Measurements from ENCODE around the gene NRSN2.
A peak's percentile ranks its signal among the peaks of the same experiment; 100 is the strongest.

Gene NRSN2

GRCh38 chr20:401682-402495, 55.0 kb downstream of the NRSN2 start:
- Histone ChIP-seq H2AK5ac (ENCODE audit: low read length) (no peak overlapping the region), H3K4me1 (ENCODE audit: control insufficient read depth in 1 of 2, insufficient read depth in 2 of 2, low read length in 2 of 2) (peaks cover 0 to under 1% of the 10 kb centered on the region in 2 experiments), H3K79me2 (ENCODE audit: control insufficient read depth, insufficient read depth, low read length, poor library complexity) (no peaks in the 10 kb centered on the region), H3K27ac (ENCODE audit: low read depth, low read length) (no peak overlapping the region), H4K8ac (ENCODE audit: low read depth, low read length) (no peak overlapping the region), H3K27me3 (ENCODE audit: insufficient read depth, low read length) (no peaks in the 10 kb centered on the region), H3K36me3 (ENCODE audit: control insufficient read depth in 1 of 2, insufficient read depth in 2 of 2, low read length in 2 of 2) (peaks cover 1 to 2% of the 10 kb centered on the region in 2 experiments), H3K4me2 (ENCODE audit: low read length) (no peak overlapping the region), H4K91ac (ENCODE audit: low read depth, low read length) (no peak overlapping the region), H2BK12ac (ENCODE audit: low read length) (no peak overlapping the region), H3K4ac (ENCODE audit: low read depth, low read length) (no peak overlapping the region), H3K14ac (ENCODE audit: low read length) (no peak overlapping the region), H2BK120ac (ENCODE audit: insufficient read depth, low read length, poor library complexity) (no peak overlapping the region), H3K4me3 (ENCODE audit: low read depth, low read length) (no peak overlapping the region), H4K12ac (ENCODE audit: low read depth, low read length) (no peak overlapping the region), H3K79me1 (ENCODE audit: low read length) (no peaks in the 10 kb centered on the region), H2BK5ac (ENCODE audit: low read depth, low read length, poor library complexity) (no peak overlapping the region), H3K23ac (ENCODE audit: low read length) (no peak overlapping the region), H3K9ac (ENCODE audit: low read length) (no peak overlapping the region), H2AFZ (ENCODE audit: insufficient read depth, low read length, poor library complexity) (no peak overlapping the region), H3K18ac (ENCODE audit: low read length) (no peak overlapping the region), H3K9me3 (ENCODE audit: insufficient read depth, low read depth, low read length) (no peaks in the 10 kb centered on the region)
- no CpG with 5 or more reads among the region's 9 CpGs for WGBS (ENCODE audit: extremely low coverage, insufficient coverage, insufficient read length)
- DNase-seq: peak; percentile 31 to 54

- Histone ChIP-seq H2BK120ac (ENCODE audit: insufficient read depth, low read length, poor library complexity) (no peak overlapping the region), H4K12ac (ENCODE audit: low read depth, low read length) (no peak overlapping the region), H3K14ac (ENCODE audit: low read length) (no peak overlapping the region), H4K91ac (ENCODE audit: low read depth, low read length) (no peak overlapping the region), H2AFZ (ENCODE audit: insufficient read depth, low read length, poor library complexity) (no peak overlapping the region), H3K23ac (ENCODE audit: low read length) (no peak overlapping the region), H3K27ac (ENCODE audit: low read depth, low read length) (no peak overlapping the region), H3K18ac (ENCODE audit: low read length) (no peak overlapping the region), H3K79me2 (ENCODE audit: control insufficient read depth, insufficient read depth, low read length, poor library complexity) (no peaks in the 10 kb centered on the region), H3K36me3 (ENCODE audit: control insufficient read depth in 1 of 2, insufficient read depth in 2 of 2, low read length in 2 of 2) (no peaks in the 10 kb centered on the region), H2BK12ac (ENCODE audit: low read length) (no peak overlapping the region), H3K4me1 (ENCODE audit: control insufficient read depth in 1 of 2, insufficient read depth in 2 of 2, low read length in 2 of 2) (peaks cover 3 to 6% of the 10 kb centered on the region in 2 experiments), H2AK5ac (ENCODE audit: low read length) (no peak overlapping the region), H3K9me3 (ENCODE audit: insufficient read depth, low read depth, low read length) (no peaks in the 10 kb centered on the region), H3K9ac (ENCODE audit: low read length) (no peak overlapping the region), H3K79me1 (ENCODE audit: low read length) (peaks cover 1% of the 10 kb centered on the region), H3K27me3 (ENCODE audit: insufficient read depth, low read length) (no peaks in the 10 kb centered on the region), H4K8ac (ENCODE audit: low read depth, low read length) (no peak overlapping the region), H3K4ac (ENCODE audit: low read depth, low read length) (no peak overlapping the region), H3K4me2 (ENCODE audit: low read length) (no peak overlapping the region), H2BK5ac (ENCODE audit: low read depth, low read length, poor library complexity) (no peak overlapping the region), H3K4me3 (ENCODE audit: low read depth, low read length) (no peak overlapping the region)
- DNase-seq: no peak
- WGBS (ENCODE audit: extremely low coverage, insufficient coverage, insufficient read length): no CpG with 5 or more reads among the region's 2 CpGs
Observed at GRCh38 chr20:402496-402885, 55.6 kb downstream of the NRSN2 start.

DNA sequence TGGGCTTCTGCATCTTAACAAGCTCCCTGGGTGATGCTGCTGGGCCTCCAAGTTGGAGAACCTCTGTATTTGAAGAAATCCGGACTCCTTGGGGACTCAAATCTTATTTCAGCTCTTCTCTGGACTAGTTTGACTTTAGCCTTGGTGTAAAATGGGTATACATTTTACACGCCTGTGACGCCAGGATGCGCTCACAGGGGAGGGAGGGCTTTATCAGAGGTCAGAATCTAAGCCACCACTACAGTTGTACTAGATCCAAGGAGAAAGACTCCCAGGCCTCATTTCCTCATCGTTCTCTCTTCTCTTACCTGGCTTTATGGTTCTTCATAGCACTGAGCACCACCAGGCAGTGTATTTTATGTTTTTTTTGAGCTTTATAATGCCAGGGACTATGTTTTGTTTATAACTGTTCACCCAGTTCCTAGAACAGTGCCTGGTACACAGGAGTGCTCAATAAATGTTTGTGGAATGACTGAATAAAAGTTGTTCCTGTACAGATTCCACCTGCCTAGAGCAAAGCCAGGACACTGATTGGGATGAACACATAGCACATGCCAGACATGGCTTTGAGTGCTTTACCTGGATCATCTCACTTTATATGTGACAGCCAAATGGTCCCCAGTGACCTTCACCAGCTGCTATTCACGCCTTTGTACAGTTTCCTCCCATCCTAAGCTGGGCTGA, 56.1 kb downstream of the NRSN2 start:
- no peak overlapping the region for H3K4me2 ChIP-seq (ENCODE audit: low read length)
- no peak overlapping the region for H2BK12ac ChIP-seq (ENCODE audit: low read length)
- no peak overlapping the region for H4K12ac ChIP-seq (ENCODE audit: low read depth, low read length)
- no peak for DNase-seq
- WGBS (ENCODE audit: extremely low coverage, insufficient coverage, insufficient read length): no CpG with 5 or more reads among the region's 6 CpGs
- no peaks in the 10 kb centered on the region for H3K36me3 ChIP-seq (ENCODE audit: control insufficient read depth in 1 of 2, insufficient read depth in 2 of 2, low read length in 2 of 2)
- H3K4me3 ChIP-seq (ENCODE audit: low read depth, low read length): no peak overlapping the region
- H3K27ac ChIP-seq (ENCODE audit: low read depth, low read length): no peak overlapping the region
- no peak overlapping the region for H4K8ac ChIP-seq (ENCODE audit: low read depth, low read length)
- H3K4me1 ChIP-seq (ENCODE audit: control insufficient read depth in 1 of 2, insufficient read depth in 2 of 2, low read length in 2 of 2): peaks cover 3 to 6% of the 10 kb centered on the region in 2 experiments
- H2BK120ac ChIP-seq (ENCODE audit: insufficient read depth, low read length, poor library complexity): no peak overlapping the region
- H3K4ac ChIP-seq (ENCODE audit: low read depth, low read length): no peak overlapping the region
- H3K79me1 ChIP-seq (ENCODE audit: low read length): peaks cover 4% of the 10 kb centered on the region
- peaks cover 1% of the 10 kb centered on the region for H3K79me2 ChIP-seq (ENCODE audit: control insufficient read depth, insufficient read depth, low read length, poor library complexity)
- no peak overlapping the region for H4K91ac ChIP-seq (ENCODE audit: low read depth, low read length)
- H3K23ac ChIP-seq (ENCODE audit: low read length): no peak overlapping the region
- no peak overlapping the region for H3K18ac ChIP-seq (ENCODE audit: low read length)
- H3K27me3 ChIP-seq (ENCODE audit: insufficient read depth, low read length): no peaks in the 10 kb centered on the region
- no peaks in the 10 kb centered on the region for H3K9me3 ChIP-seq (ENCODE audit: insufficient read depth, low read depth, low read length)
- no peak overlapping the region for H2BK5ac ChIP-seq (ENCODE audit: low read depth, low read length, poor library complexity)
- H3K14ac ChIP-seq (ENCODE audit: low read length): no peak overlapping the region
- H2AFZ ChIP-seq (ENCODE audit: insufficient read depth, low read length, poor library complexity): no peak overlapping the region
- no peak overlapping the region for H2AK5ac ChIP-seq (ENCODE audit: low read length)
- H3K9ac ChIP-seq (ENCODE audit: low read length): no peak overlapping the region

- H3K4me2 ChIP-seq (ENCODE audit: low read length): no peak overlapping the region
- H3K9me3 ChIP-seq (ENCODE audit: insufficient read depth, low read depth, low read length): no peaks in the 10 kb centered on the region
- no peak overlapping the region for H3K9ac ChIP-seq (ENCODE audit: low read length)
- no peaks in the 10 kb centered on the region for H3K27me3 ChIP-seq (ENCODE audit: insufficient read depth, low read length)
- H3K36me3 ChIP-seq (ENCODE audit: control insufficient read depth in 1 of 2, insufficient read depth in 2 of 2, low read length in 2 of 2): no peaks in the 10 kb centered on the region
- no peak for DNase-seq
- no peak overlapping the region for H4K8ac ChIP-seq (ENCODE audit: low read depth, low read length)
- no peak overlapping the region for H3K14ac ChIP-seq (ENCODE audit: low read length)
- no peak overlapping the region for H2AK5ac ChIP-seq (ENCODE audit: low read length)
- peaks cover 3 to 6% of the 10 kb centered on the region in 2 experiments for H3K4me1 ChIP-seq (ENCODE audit: control insufficient read depth in 1 of 2, insufficient read depth in 2 of 2, low read length in 2 of 2)
- H4K12ac ChIP-seq (ENCODE audit: low read depth, low read length): no peak overlapping the region
- H2BK120ac ChIP-seq (ENCODE audit: insufficient read depth, low read length, poor library complexity): no peak overlapping the region
- no CpG with 5 or more reads among the region's 3 CpGs for WGBS (ENCODE audit: extremely low coverage, insufficient coverage, insufficient read length)
- no peak overlapping the region for H2BK5ac ChIP-seq (ENCODE audit: low read depth, low read length, poor library complexity)
- H3K27ac ChIP-seq (ENCODE audit: low read depth, low read length): no peak overlapping the region
- no peak overlapping the region for H2AFZ ChIP-seq (ENCODE audit: insufficient read depth, low read length, poor library complexity)
- no peak overlapping the region for H4K91ac ChIP-seq (ENCODE audit: low read depth, low read length)
- H3K4me3 ChIP-seq (ENCODE audit: low read depth, low read length): no peak overlapping the region
- peaks cover 8% of the 10 kb centered on the region for H3K79me1 ChIP-seq (ENCODE audit: low read length)
- peaks cover 5% of the 10 kb centered on the region for H3K79me2 ChIP-seq (ENCODE audit: control insufficient read depth, insufficient read depth, low read length, poor library complexity)
- H2BK12ac ChIP-seq (ENCODE audit: low read length): no peak overlapping the region
- H3K4ac ChIP-seq (ENCODE audit: low read depth, low read length): no peak overlapping the region
- H3K23ac ChIP-seq (ENCODE audit: low read length): no peak overlapping the region
- H3K18ac ChIP-seq (ENCODE audit: low read length): no peak overlapping the region
Observed at GRCh38 chr20:403582-403957, 56.7 kb downstream of the NRSN2 start.

Measured in trophoblast cell (in vitro differentiated cells and primary cell).